A673 (cell line): ENCODE data around the gene EPHA4. TPM values are rescaled to one million over a fixed set of nuclear protein-coding genes. Genes with fewer than 3 reads are reported as not detected.

Experiments used
- BruUV-seq: library from RNA; stranded (reverse); fragments of 400-500 nt; replicated peaks from 2 replicates; lab custom pipeline; 2021; lab: Mats Ljungman, UMichigan
- CTCF ChIA-PET: fragments of 300-600 bp; sonication (Branson Sonifier 250); formaldehyde crosslinking; loops from one replicate; lab custom pipeline; 2022; ENCODE audit warnings: antibody characterized with exemption; lab: Charles Lee
- POLR2A ChIA-PET: fragments of 300-600 bp; sonication (Branson Sonifier 250); formaldehyde crosslinking; loops from one replicate; lab custom pipeline; 2022; ENCODE audit warnings: antibody characterized with exemption; ENCODE audit not compliant: low non-redundant PET; lab: Charles Lee
- DNase-seq: peaks from one replicate; pipeline ENCODE4 v3.0.0-alpha.2; 2015; ENCODE audit warnings: low spot score
- H3K27ac ChIP-seq: fragments of 200-600 bp; sonication (generic); 2 replicates; pipeline ENCODE4 v1.5.1; 2016; ENCODE audit warnings: mixed run types, low read depth, mild to moderate bottlenecking, mixed read lengths, antibody characterized with exemption, low read length; ENCODE audit not compliant: poor library complexity, severe bottlenecking
- H3K27me3 ChIP-seq: fragments of 200-600 bp; sonication (generic); replicated peaks from 2 replicates; pipeline ENCODE4 v1.6.1; 2017; ENCODE audit warnings: mixed run types, low read depth, mild to moderate bottlenecking, mixed read lengths, antibody characterized with exemption, low read length; ENCODE audit not compliant: insufficient read depth, poor library complexity
- H3K36me3 ChIP-seq: fragments of 200-600 bp; sonication (generic); 2 replicates; pipeline ENCODE4 v1.6.1; 2016; ENCODE audit warnings: mixed run types, mild to moderate bottlenecking, mixed read lengths, antibody characterized with exemption, low read length; ENCODE audit not compliant: insufficient read depth, poor library complexity, severe bottlenecking
- H3K4me1 ChIP-seq: fragments of 200-600 bp; sonication (generic); 2 replicates; pipeline ENCODE4 v1.6.1; 2017; ENCODE audit warnings: mixed run types, mild to moderate bottlenecking, mixed read lengths, antibody characterized with exemption, low read length; ENCODE audit not compliant: insufficient read depth, poor library complexity, severe bottlenecking
- H3K4me3 ChIP-seq: fragments of 200-600 bp; sonication (generic); 2 replicates; pipeline ENCODE4 v1.5.1; 2016; ENCODE audit warnings: low read depth, mixed run types, mild to moderate bottlenecking, mixed read lengths, low read length; ENCODE audit not compliant: poor library complexity, severe bottlenecking
- H3K9me3 ChIP-seq: fragments of 200-600 bp; sonication (generic); 2 replicates; pipeline ENCODE4 v1.6.1; 2016; ENCODE audit warnings: mixed run types, low read depth, mild to moderate bottlenecking, mixed read lengths, antibody characterized with exemption, low read length; ENCODE audit not compliant: poor library complexity, severe bottlenecking
- EZH2 ChIP-seq: fragments of 200-600 bp; sonication (generic); IDR thresholded peaks from 2 replicates; pipeline ENCODE4 v1.6.1; 2017; ENCODE audit warnings: borderline replicate concordance, low read depth, mild to moderate bottlenecking, mixed read lengths, antibody characterized with exemption, low read length; ENCODE audit not compliant: poor library complexity, severe bottlenecking
- intact Hi-C: fragments of 100-400 bp; cut with micrococcal nuclease; formaldehyde crosslinking; loops from one replicate; pipeline ENCODE4 v1.10.0; 2022; ENCODE audit not compliant: unreplicated experiment
- total RNA-seq: library from RNA; stranded (reverse); gene quantifications from 2 replicates; pipeline ENCODE4 v1.2.3, GENCODE V29; 2021
- TF ChIP-seq, protein P1 (sequence below): fragments of 300-800, 200-600 bp; sonication (generic); conservative IDR thresholded peaks from 2 replicates; pipeline ENCODE4 v1.5.1; 2017; ENCODE audit warnings: low read depth, mild to moderate bottlenecking, antibody characterized with exemption, low read length, moderate library complexity, mixed read lengths

Gene EPHA4
- total RNA-seq, 1 experiment from 2014 or later, result 39.5 TPM

DNA sequence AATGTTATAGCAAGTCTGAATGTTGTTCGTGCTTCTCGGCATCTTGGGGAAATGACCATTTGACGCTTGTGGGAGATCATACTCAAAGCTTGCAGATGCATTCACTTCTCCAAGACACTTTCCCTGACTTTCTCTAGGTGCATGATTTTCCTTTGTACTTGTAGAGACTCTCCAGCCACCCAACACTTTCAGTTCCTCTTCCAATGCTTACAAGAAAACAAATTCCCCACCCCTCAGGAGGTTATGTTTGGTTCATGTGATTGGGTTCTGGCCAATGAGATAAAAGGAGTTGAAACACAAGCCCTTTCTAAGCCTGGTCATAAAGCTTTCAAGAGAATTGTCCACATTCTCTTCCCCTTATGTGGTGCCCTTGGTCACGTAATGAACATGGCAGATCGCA, 156.3 kb downstream of the EPHA4 start:
- TF ChIP-seq EZH2, result no peak
- TF ChIP-seq, protein P1, sequence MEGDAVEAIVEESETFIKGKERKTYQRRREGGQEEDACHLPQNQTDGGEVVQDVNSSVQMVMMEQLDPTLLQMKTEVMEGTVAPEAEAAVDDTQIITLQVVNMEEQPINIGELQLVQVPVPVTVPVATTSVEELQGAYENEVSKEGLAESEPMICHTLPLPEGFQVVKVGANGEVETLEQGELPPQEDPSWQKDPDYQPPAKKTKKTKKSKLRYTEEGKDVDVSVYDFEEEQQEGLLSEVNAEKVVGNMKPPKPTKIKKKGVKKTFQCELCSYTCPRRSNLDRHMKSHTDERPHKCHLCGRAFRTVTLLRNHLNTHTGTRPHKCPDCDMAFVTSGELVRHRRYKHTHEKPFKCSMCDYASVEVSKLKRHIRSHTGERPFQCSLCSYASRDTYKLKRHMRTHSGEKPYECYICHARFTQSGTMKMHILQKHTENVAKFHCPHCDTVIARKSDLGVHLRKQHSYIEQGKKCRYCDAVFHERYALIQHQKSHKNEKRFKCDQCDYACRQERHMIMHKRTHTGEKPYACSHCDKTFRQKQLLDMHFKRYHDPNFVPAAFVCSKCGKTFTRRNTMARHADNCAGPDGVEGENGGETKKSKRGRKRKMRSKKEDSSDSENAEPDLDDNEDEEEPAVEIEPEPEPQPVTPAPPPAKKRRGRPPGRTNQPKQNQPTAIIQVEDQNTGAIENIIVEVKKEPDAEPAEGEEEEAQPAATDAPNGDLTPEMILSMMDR, result no peak
- BruUV-seq, result no TSS peak
- Histone ChIP-seq H3K9me3 (no peaks in the 10 kb centered on the region), H3K27ac (no peak overlapping the region), H3K4me3 (no peak overlapping the region), H3K27me3 (no peaks in the 10 kb centered on the region), H3K4me1 (no peaks in the 10 kb centered on the region), H3K36me3 (no peaks in the 10 kb centered on the region)
- intact Hi-C loops, result no loop called here
- no peak for DNase-seq
- POLR2A ChIA-PET, result no interaction called here
- CTCF ChIA-PET, result no interaction called here

DNA sequence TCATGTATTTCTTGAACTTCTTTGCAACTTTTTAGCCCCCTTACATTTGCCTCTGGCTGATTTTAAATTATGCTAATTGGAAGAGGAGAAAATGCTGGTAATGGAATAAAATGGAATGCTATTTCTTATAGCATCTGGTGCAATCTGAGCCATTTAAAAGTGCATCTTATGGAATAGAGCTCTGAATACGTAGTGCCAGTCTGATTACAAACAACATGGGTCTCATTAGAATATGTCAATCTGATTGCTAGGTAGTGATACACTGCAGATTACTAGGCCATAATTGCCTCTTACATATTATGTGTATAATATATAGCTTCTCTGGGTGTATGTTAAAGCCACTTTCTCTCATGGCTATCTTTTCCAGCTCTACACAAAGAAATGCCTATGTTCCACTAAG, 159.1 kb downstream of the EPHA4 start:
- no peaks in the 10 kb centered on the region for H3K36me3 ChIP-seq

DNA sequence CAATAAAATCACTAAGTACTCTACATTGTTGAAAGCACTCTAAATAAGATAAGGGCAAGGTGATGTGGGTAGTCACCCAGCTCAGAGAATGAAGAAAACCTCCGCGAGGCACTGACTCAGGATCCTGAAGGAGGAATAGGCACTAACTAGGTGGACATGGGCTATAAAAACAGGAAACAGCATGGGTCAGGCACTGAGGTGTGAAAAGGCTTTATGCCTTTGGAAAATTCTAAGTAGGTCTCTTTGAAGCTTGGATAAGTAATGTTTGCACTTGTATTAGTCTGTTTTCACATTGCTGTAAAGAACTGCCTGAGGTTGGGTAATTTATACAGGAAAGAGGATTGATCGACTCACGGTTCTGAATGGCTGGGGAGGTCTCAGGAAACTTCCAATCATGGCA, 161.6 kb downstream of the EPHA4 start:
- intact Hi-C loops, result no loop called here
- POLR2A ChIA-PET, result no interaction called here

More for the DNA sequence above, 159.1 kb downstream of the EPHA4 start:
- TF ChIP-seq, protein P1, result no peak
- TF ChIP-seq EZH2, result no peak
- no peaks in the 10 kb centered on the region for H3K4me1 ChIP-seq
- H3K9me3 ChIP-seq, result no peaks in the 10 kb centered on the region
- H3K4me3 ChIP-seq, result no peak overlapping the region
- no peak for DNase-seq
- no peak overlapping the region for H3K27ac ChIP-seq
- POLR2A ChIA-PET, result interaction anchor here (0.6 kb wide), 1 partner anchor 51 kb away, joined by 4 read pairs; no protein-coding TSS in a partner anchor
- no TSS peak for BruUV-seq
- H3K27me3 ChIP-seq, result no peaks in the 10 kb centered on the region
- intact Hi-C loops, result no loop called here
- CTCF ChIA-PET, result no interaction called here

More for the DNA sequence above, 161.6 kb downstream of the EPHA4 start:
- H3K27me3 ChIP-seq, result no peaks in the 10 kb centered on the region
- H3K27ac ChIP-seq, result no peak overlapping the region
- H3K4me3 ChIP-seq, result no peak overlapping the region
- BruUV-seq, result no TSS peak
- CTCF ChIA-PET, result no interaction called here
- peaks cover 5% of the 10 kb centered on the region for H3K9me3 ChIP-seq
- no peaks in the 10 kb centered on the region for H3K4me1 ChIP-seq
- H3K36me3 ChIP-seq, result no peaks in the 10 kb centered on the region
- TF ChIP-seq, protein P1, result no peak
- TF ChIP-seq EZH2, result no peak
- DNase-seq, result no peak
